GM12892 (cell line): ENCODE data around the gene ITLN1.
"Not testable (repeated sequence)": the region's sequence is repeated elsewhere in the genome, so short reads cannot be mapped to it uniquely, and the experiment has no call there.

Experiments
- POLR2A ChIP-seq: IDR thresholded peaks from 2 replicates; pipeline ENCODE4 v1.6.1; 2011; ENCODE audit warnings: low read depth, low read length, control low read depth
- POLR2AphosphoS5 ChIP-seq: IDR thresholded peaks from 2 replicates; pipeline ENCODE4 v1.6.1; 2011; ENCODE audit warnings: low read depth, low read length, control low read depth
- TAF1 ChIP-seq: IDR thresholded peaks from 2 replicates; pipeline ENCODE4 v1.6.1; 2011; ENCODE audit warnings: low read depth, mild to moderate bottlenecking, control low read depth, low read length, borderline replicate concordance

DNA sequence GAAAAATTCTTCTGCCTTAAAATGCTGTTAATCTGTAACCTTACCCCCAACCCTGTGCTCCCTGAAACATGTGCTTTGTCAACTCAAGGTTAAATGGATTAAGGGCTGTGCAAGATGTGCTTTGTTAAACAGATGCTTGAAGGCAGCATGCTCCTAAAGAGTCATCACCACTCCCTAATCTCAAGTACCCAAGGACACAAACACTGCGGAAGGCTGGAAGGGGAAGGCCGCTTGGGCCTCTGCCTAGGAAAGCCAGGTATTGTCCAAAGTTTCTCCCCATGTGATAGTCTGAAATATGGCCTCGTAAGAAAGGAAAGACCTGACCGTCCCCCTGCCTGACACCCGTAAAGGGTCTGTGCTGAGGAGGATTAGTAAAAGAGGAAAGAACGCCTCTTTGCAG is 28.2 kb upstream of the ITLN1 start:
- not testable (repeated sequence) for TF ChIP-seq TAF1, POLR2AphosphoS5, POLR2A
